ENCODE measurements around the gene PPP6C.

DNA sequence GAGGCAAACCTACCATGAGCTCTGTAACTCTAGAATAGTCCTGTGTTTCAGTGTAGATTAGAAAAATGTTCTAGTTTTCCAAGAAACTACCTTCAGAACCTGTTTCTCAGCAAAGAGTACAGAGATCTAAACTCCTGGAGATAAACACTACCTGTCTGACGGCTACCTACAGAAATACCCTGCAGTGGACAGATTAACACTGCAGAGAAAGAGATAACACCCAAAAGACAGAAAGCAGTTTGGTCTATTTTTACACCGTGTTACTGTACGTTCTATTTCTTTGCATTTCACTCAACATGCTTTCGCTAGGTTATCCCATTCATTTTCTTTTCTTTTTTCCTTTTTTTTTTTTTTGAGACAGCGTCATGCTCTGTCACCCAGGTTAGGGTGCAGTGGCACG, 57.8 kb downstream of the PPP6C start:
- TF ChIP-seq, protein P1, sequence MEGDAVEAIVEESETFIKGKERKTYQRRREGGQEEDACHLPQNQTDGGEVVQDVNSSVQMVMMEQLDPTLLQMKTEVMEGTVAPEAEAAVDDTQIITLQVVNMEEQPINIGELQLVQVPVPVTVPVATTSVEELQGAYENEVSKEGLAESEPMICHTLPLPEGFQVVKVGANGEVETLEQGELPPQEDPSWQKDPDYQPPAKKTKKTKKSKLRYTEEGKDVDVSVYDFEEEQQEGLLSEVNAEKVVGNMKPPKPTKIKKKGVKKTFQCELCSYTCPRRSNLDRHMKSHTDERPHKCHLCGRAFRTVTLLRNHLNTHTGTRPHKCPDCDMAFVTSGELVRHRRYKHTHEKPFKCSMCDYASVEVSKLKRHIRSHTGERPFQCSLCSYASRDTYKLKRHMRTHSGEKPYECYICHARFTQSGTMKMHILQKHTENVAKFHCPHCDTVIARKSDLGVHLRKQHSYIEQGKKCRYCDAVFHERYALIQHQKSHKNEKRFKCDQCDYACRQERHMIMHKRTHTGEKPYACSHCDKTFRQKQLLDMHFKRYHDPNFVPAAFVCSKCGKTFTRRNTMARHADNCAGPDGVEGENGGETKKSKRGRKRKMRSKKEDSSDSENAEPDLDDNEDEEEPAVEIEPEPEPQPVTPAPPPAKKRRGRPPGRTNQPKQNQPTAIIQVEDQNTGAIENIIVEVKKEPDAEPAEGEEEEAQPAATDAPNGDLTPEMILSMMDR (IDR thresholded peaks at IDR 0.05), result no peak
- TF ChIP-seq EZH2 (IDR thresholded peaks at IDR 0.05; ENCODE audit: borderline replicate concordance, insufficient read depth, low read depth, low read length, poor library complexity, severe bottlenecking), result no peak
